Erythroblast (primary cell): Measurements from ENCODE around the gene DOCK9.

Experiments used
- GATA1 ChIP-seq: IDR thresholded peaks from 2 replicates; pipeline ENCODE4 v1.6.1; 2011; ENCODE audit warnings: low read depth, mild to moderate bottlenecking, control low read depth, low read length, moderate library complexity
- POLR2A ChIP-seq: IDR thresholded peaks from 2 replicates; pipeline ENCODE4 v1.6.1; 2011; ENCODE audit warnings: mild to moderate bottlenecking, low read length

DNA sequence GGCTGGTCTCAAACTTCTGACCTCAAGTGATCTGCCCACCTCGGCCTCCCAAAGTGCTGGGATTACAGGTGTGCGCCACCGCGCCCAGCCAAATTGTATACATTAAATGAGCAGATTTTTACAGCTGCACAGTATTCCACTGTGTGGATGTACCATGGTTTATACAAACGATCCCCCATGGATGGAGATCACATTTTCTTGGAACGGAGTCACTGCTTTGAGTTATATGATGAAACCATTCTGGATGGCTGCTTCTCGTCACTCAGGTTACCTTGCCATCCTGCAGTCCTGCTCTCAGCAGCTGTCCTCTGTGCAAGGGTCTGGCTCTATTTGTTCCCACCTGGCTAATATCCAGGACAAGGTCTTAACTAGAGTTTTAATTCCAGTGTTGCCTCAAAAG is 186.3 kb downstream of the DOCK9 start:
- TF ChIP-seq POLR2A (no peak), GATA1 (no peak)
